Dendritic cell treated with granulocyte-macrophage colony-stimulating factor and Interleukin-4, amounts not matched to agents 40 ng/mL and 50 ng/mL, for 4 days (primary cell): ENCODE results near the gene SCFD2.

ENCODE experiments used
- H3K27ac Mint-ChIP-seq: one replicate; pipeline ENCODE4 v1.8.0; 2022; ENCODE audit warnings: mild to moderate bottlenecking, mixed read lengths
- H3K27me3 Mint-ChIP-seq: one replicate; pipeline ENCODE4 v1.8.0; 2022; ENCODE audit warnings: mild to moderate bottlenecking, mixed read lengths
- H3K36me3 Mint-ChIP-seq: one replicate; pipeline ENCODE4 v1.8.0; 2022; ENCODE audit warnings: low read depth, mixed read lengths
- H3K4me1 Mint-ChIP-seq: one replicate; pipeline ENCODE4 v1.8.0; 2022; ENCODE audit warnings: low read depth, mixed read lengths
- H3K4me3 Mint-ChIP-seq: one replicate; pipeline ENCODE4 v1.8.0; 2022; ENCODE audit warnings: mild to moderate bottlenecking, moderate library complexity, mixed read lengths
- H3K9me3 Mint-ChIP-seq: one replicate; pipeline ENCODE4 v1.8.0; 2022; ENCODE audit warnings: mixed read lengths
- intact Hi-C: fragments of 100-400 bp; cut with micrococcal nuclease; formaldehyde crosslinking; loops from one replicate; pipeline ENCODE4 v1.15.0; 2022

Gene SCFD2

GRCh38 chr4:53123819-53124218 lies 242.0 kb downstream of the SCFD2 start:
- intact Hi-C loops = no loop called here
- no peaks in the 10 kb centered on the region for H3K9me3 Mint-ChIP-seq
- H3K27me3 Mint-ChIP-seq = no peaks in the 10 kb centered on the region
- no peaks in the 10 kb centered on the region for H3K4me1 Mint-ChIP-seq
- H3K4me3 Mint-ChIP-seq = no peak overlapping the region
- no peaks in the 10 kb centered on the region for H3K36me3 Mint-ChIP-seq
- H3K27ac Mint-ChIP-seq = no peak overlapping the region

DNA sequence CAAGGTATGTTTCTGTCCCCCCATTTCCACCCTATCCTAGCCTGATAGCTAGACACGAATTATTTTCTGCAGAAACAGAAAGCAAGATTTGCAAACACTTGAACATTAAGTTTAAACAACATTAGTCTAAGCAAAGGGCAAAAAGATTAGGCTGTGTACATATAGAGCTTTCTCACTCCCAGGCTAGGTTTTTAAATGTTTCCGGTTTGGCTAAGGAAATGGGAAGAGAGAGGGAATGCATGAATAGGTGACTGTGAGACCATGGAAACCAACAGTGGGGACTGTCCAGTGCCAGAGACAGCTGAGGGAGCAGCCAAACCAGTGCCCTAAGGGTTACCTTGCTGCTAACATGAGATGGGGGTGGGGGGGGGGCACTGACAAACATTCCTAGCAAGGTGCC lies 242.7 kb downstream of the SCFD2 start:
- Mint-ChIP-seq H3K4me1 (no peaks in the 10 kb centered on the region), H3K9me3 (no peaks in the 10 kb centered on the region), H3K27me3 (no peaks in the 10 kb centered on the region), H3K4me3 (no peak overlapping the region), H3K36me3 (no peaks in the 10 kb centered on the region), H3K27ac (no peak overlapping the region)
- intact Hi-C loops = no loop called here

- no peak overlapping the region for H3K4me3 Mint-ChIP-seq
- no peaks in the 10 kb centered on the region for H3K4me1 Mint-ChIP-seq
- H3K27me3 Mint-ChIP-seq = no peaks in the 10 kb centered on the region
- intact Hi-C loops = no loop called here
- H3K36me3 Mint-ChIP-seq = no peaks in the 10 kb centered on the region
- H3K9me3 Mint-ChIP-seq = no peaks in the 10 kb centered on the region
- no peak overlapping the region for H3K27ac Mint-ChIP-seq
These were observed 243.4 kb downstream of the SCFD2 start for GRCh38 chr4:53122280-53123116.

- H3K27me3 Mint-ChIP-seq = no peaks in the 10 kb centered on the region
- intact Hi-C loops = no loop called here
- no peak overlapping the region for H3K27ac Mint-ChIP-seq
- no peak overlapping the region for H3K4me3 Mint-ChIP-seq
- H3K36me3 Mint-ChIP-seq = no peaks in the 10 kb centered on the region
- no peaks in the 10 kb centered on the region for H3K9me3 Mint-ChIP-seq
- no peaks in the 10 kb centered on the region for H3K4me1 Mint-ChIP-seq
These were observed 244.5 kb downstream of the SCFD2 start for GRCh38 chr4:53121264-53121865.

DNA sequence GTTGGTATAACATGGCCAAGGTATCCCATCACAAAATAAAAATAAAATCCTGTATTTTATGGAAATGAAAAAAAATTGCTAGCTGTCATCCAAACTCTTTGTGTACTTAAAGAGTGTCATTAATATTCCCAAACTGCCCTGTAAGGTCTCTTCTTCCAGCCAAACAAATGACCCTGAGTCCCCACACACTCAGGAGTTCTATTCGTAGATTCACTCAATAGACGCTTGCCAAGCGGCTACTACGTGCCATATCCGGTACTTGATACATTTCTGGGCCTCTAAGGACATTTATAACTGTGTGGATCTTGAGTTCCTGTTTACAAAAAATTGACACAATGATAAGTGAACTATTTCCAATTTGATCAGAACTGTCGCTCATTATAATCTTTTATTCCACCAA lies 245.1 kb downstream of the SCFD2 start:
- H3K4me1 Mint-ChIP-seq = no peaks in the 10 kb centered on the region
- H3K36me3 Mint-ChIP-seq = no peaks in the 10 kb centered on the region
- H3K9me3 Mint-ChIP-seq = no peaks in the 10 kb centered on the region
- intact Hi-C loops = no loop called here
- no peak overlapping the region for H3K4me3 Mint-ChIP-seq
- no peak overlapping the region for H3K27ac Mint-ChIP-seq
- no peaks in the 10 kb centered on the region for H3K27me3 Mint-ChIP-seq

DNA sequence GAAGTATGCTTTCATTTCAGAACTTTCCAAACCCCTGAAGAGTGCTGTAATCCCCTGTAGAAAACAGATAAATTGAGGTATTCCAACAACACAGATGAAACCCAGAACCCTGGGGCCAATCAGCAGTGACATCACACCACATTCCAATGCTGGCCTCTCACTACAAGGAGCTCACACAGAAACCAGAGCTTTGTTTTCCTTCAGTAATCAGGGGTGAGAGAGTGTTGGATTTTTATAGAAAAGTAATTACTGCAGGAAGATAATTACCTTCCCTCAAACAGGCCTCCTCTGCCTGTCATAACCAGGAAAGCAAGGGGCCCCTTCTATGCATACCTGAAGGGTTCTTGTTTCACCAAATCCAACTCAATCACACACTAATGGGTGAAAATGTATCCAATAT lies 246.2 kb downstream of the SCFD2 start:
- intact Hi-C loops = no loop called here
- Mint-ChIP-seq H3K4me3 (no peak overlapping the region), H3K27me3 (no peaks in the 10 kb centered on the region), H3K27ac (no peak overlapping the region), H3K9me3 (no peaks in the 10 kb centered on the region), H3K36me3 (no peaks in the 10 kb centered on the region), H3K4me1 (no peaks in the 10 kb centered on the region)

DNA sequence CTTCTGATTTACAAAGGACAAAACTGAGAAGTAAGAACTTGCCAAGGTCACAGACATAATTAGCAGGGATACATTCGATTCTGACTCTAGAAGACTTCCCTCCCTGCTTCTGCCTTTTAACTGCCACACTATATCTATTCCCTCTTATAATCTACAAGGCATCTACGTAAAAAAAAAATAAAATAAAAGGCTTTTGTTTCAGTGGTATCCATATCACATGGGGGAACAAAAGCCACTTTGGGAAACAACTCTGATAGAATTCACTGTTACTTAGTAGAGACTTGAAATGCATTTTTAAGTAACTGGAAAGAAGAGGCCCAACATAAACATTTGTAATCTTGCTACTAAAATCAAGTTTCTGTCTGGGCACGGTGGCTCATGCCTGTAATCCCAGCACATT lies 247.2 kb downstream of the SCFD2 start:
- H3K4me1 Mint-ChIP-seq = no peaks in the 10 kb centered on the region
- intact Hi-C loops = no loop called here
- no peaks in the 10 kb centered on the region for H3K9me3 Mint-ChIP-seq
- no peak overlapping the region for H3K4me3 Mint-ChIP-seq
- no peaks in the 10 kb centered on the region for H3K36me3 Mint-ChIP-seq
- no peak overlapping the region for H3K27ac Mint-ChIP-seq
- H3K27me3 Mint-ChIP-seq = no peaks in the 10 kb centered on the region

GRCh38 chr4:53116954-53117353 lies 248.9 kb downstream of the SCFD2 start:
- Mint-ChIP-seq H3K36me3 (no peaks in the 10 kb centered on the region), H3K4me1 (no peaks in the 10 kb centered on the region), H3K4me3 (no peak overlapping the region), H3K27ac (no peak overlapping the region), H3K9me3 (no peaks in the 10 kb centered on the region), H3K27me3 (no peaks in the 10 kb centered on the region)
- intact Hi-C loops = no loop called here

DNA sequence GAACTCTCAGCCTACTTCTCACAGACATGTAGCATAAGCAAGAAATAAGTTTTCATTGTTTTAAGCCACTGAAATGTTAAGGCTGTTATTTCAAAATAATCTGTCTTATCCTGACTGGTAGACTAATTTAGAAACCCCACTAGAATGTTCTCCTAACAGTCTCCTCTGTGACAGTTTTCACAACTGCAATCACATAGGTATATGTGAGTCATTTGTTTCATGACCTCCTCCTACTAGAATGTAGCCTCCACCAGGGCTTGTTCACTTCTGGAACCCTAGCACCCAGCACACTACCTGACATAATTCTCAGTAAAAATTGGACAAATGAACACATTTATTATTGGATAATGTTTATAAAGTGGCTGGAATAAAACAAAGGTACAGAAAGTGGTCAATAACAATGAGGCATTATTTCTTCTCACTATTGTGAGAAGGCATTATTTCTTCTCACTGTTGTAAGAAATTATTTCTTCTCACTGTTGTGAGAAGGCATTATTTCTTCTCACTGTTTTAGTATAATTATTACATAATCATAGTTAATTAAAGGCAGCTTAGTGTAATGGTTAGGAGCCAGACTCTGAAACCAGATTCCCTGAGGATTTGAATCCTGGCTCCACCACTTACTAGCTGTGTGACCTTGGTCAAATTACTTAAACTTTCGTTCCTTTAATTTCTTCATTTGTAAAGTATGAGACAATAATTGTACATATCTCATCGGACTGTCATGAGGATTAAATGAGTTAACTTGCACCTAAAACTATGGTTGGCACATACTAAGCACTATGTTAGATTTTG lies 252.2 kb downstream of the SCFD2 start:
- Mint-ChIP-seq H3K4me3 (no peak overlapping the region), H3K27ac (no peak overlapping the region), H3K27me3 (no peaks in the 10 kb centered on the region), H3K9me3 (peaks cover 6% of the 10 kb centered on the region), H3K4me1 (no peaks in the 10 kb centered on the region), H3K36me3 (no peaks in the 10 kb centered on the region)
- intact Hi-C loops = no loop called here

DNA sequence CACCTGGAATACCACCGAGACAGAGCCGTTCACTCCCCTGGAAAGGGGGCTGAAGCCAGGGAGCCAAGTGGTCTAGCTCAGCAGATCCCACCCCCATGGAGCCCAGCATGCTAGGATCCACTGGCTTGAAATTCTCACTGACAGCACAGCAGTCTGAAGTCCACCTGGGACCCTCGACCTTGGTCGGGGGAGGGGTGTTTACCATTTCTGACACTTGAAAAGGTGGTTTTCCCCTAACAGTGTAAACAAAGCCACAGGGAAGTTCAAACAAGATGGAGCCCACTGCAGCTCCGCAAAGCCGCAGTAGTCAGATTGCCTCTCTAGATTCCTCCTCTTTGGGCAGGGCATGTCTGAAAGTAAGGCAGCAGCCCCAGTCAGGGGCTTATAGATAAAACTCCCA lies 260.5 kb downstream of the SCFD2 start:
- Mint-ChIP-seq H3K4me1 (no peaks in the 10 kb centered on the region), H3K27me3 (no peaks in the 10 kb centered on the region), H3K4me3 (no peak overlapping the region), H3K27ac (no peak overlapping the region), H3K9me3 (peaks cover 33% of the 10 kb centered on the region), H3K36me3 (no peaks in the 10 kb centered on the region)
- intact Hi-C loops = no loop called here

DNA sequence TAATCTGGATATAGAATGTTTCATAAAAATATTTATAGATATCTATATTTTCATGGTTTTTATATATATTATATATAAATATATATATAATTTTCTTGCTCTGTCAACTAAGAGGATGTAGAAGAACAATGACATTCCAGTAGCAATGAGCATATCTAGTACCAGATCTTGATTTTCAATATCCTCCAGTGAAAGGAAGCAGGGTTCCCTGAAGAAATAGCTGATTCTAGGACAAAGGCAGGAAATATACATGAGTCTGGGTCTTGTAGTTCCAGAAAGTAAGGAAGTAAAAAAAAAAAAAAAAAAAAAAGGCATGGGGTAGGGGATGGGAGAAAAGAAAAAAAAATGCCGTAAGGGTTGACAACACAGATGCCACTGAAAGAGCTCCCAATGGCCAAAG lies 262.4 kb downstream of the SCFD2 start:
- intact Hi-C loops = no loop called here
- no peaks in the 10 kb centered on the region for H3K27me3 Mint-ChIP-seq
- H3K36me3 Mint-ChIP-seq = no peaks in the 10 kb centered on the region
- H3K4me1 Mint-ChIP-seq = no peaks in the 10 kb centered on the region
- H3K9me3 Mint-ChIP-seq = peaks cover 39% of the 10 kb centered on the region
- H3K4me3 Mint-ChIP-seq = no peak overlapping the region
- H3K27ac Mint-ChIP-seq = no peak overlapping the region

DNA sequence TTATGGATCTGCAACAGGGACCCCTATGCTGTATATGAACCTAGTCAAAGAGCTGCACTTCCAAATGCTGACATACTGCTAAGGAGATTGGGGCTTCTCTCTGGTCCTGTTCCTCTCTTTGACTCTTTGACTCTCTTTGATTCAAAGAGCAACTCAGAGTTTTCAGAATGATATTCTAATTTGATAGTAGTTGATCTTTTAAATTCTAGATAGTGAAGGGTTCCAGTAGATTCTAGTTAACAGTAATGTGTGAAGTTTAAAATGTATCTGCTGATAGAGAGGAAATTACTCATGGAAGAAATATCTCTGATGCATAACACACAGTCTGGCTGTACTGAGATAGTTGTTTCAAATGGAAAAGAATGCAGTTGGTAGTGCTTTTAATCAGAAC lies 264.7 kb downstream of the SCFD2 start:
- no peak overlapping the region for H3K4me3 Mint-ChIP-seq
- no peak overlapping the region for H3K27ac Mint-ChIP-seq
- no peaks in the 10 kb centered on the region for H3K36me3 Mint-ChIP-seq
- intact Hi-C loops = no loop called here
- no peaks in the 10 kb centered on the region for H3K4me1 Mint-ChIP-seq
- H3K9me3 Mint-ChIP-seq = peaks cover 26% of the 10 kb centered on the region
- H3K27me3 Mint-ChIP-seq = no peaks in the 10 kb centered on the region

- Mint-ChIP-seq H3K27me3 (no peaks in the 10 kb centered on the region), H3K27ac (no peak overlapping the region), H3K9me3 (peaks cover 23% of the 10 kb centered on the region), H3K4me1 (no peaks in the 10 kb centered on the region), H3K4me3 (no peak overlapping the region), H3K36me3 (no peaks in the 10 kb centered on the region)
- intact Hi-C loops = no loop called here
These were observed 265.2 kb downstream of the SCFD2 start for GRCh38 chr4:53100501-53101190.

DNA sequence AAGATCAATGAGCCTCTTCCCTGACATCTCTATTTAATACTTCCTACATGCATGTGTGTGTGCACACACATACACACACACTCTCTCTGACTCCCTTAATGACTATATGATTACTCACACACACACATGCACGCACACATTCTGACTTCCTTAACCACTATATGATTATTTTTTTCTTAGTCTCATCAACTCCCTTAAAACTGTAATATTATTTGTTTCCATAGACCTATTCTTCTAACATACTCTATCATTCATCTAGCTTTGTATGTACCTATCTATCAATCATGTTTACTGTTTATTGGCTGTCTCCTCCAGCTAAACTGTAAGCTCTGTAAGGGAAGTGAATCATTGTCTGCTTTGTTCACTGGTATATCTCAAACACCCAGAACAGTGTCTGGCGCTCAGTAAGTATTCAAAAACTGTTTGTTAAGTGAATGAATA lies 267.2 kb downstream of the SCFD2 start:
- Mint-ChIP-seq H3K27ac (no peak overlapping the region), H3K36me3 (no peaks in the 10 kb centered on the region), H3K9me3 (peaks cover 23% of the 10 kb centered on the region), H3K27me3 (no peaks in the 10 kb centered on the region), H3K4me3 (no peak overlapping the region), H3K4me1 (no peaks in the 10 kb centered on the region)
- intact Hi-C loops = no loop called here
